Subcutaneous adipose tissue (tissue), 4 donors: ENCODE data around the gene PBX1. TPM values are rescaled to one million over a fixed set of nuclear protein-coding genes. Genes with fewer than 3 reads are reported as not detected.

ENCODE experiments used
- CTCF ChIP-seq: fragments of 450-650 bp; IDR thresholded peaks from one replicate; pipeline ENCODE4 v1.5.1; 2016; ENCODE audit warnings: low read depth, mild to moderate bottlenecking, control low read depth, antibody characterized with exemption, moderate library complexity
- total RNA-seq, 4 donors: library from RNA; depleted of rRNA; stranded (reverse); fragments of >200 nt; gene quantifications; one replicate each; pipeline ENCODE4 v1.1.0, GENCODE V29; 2016

The PBX1 gene
- total RNA-seq, 4 donors from 2014 or later, result 36.5 to 61.1 (median 54.2) TPM

GRCh38 chr1:164703960-164704411 is 145.0 kb downstream of the PBX1 start:
- TF ChIP-seq CTCF, result no peak

GRCh38 chr1:164704954-164705353 is 146.0 kb downstream of the PBX1 start:
- no peak for TF ChIP-seq CTCF

GRCh38 chr1:164706606-164706987 is 147.6 kb downstream of the PBX1 start:
- TF ChIP-seq CTCF, result no peak

- TF ChIP-seq CTCF, result no peak
Observed at GRCh38 chr1:164707868-164708331, 148.9 kb downstream of the PBX1 start.

- TF ChIP-seq CTCF, result no peak
Observed at GRCh38 chr1:164708596-164708995, 149.6 kb downstream of the PBX1 start.

GRCh38 chr1:164709126-164709525 is 150.1 kb downstream of the PBX1 start:
- TF ChIP-seq CTCF, result no peak

- no peak for TF ChIP-seq CTCF
Observed at GRCh38 chr1:164709541-164710278, 150.7 kb downstream of the PBX1 start.
